ENCODE results near the gene PATJ. TPM values are rescaled to one million over a fixed set of nuclear protein-coding genes. Genes with fewer than 3 reads are reported as not detected.

PATJ gene
- total RNA-seq, 1 donor from 2014 or later = 10.7 TPM

- Mint-ChIP-seq H3K9me3 (ENCODE audit: low read depth) (no peaks in the 10 kb centered on the region), H3K27me3 (ENCODE audit: low read depth) (peaks cover 2% of the 10 kb centered on the region), H3K4me1 (ENCODE audit: low read depth) (no peaks in the 10 kb centered on the region), H3K4me3 (ENCODE audit: unreplicated experiment) (no peak overlapping the region), H3K36me3 (ENCODE audit: low read depth) (no peaks in the 10 kb centered on the region), H3K27ac (ENCODE audit: unreplicated experiment) (no peak overlapping the region)
- TF ChIP-seq CTCF (IDR thresholded peaks at IDR 0.05) = no peak
- DNase-seq (ENCODE audit: low spot score) = no peak
These were observed 443.4 kb downstream of the PATJ start for GRCh38 chr1:62185677-62186076.

GRCh38 chr1:62187548-62187947 lies 445.3 kb downstream of the PATJ start:
- Mint-ChIP-seq H3K4me3 (ENCODE audit: unreplicated experiment) (no peak overlapping the region), H3K9me3 (ENCODE audit: low read depth) (no peaks in the 10 kb centered on the region), H3K36me3 (ENCODE audit: low read depth) (no peaks in the 10 kb centered on the region), H3K27ac (ENCODE audit: unreplicated experiment) (no peak overlapping the region), H3K4me1 (ENCODE audit: low read depth) (no peaks in the 10 kb centered on the region), H3K27me3 (ENCODE audit: low read depth) (no peaks in the 10 kb centered on the region)
- no peak for TF ChIP-seq CTCF (IDR thresholded peaks at IDR 0.05)
- no peak for DNase-seq (ENCODE audit: low spot score)

DNA sequence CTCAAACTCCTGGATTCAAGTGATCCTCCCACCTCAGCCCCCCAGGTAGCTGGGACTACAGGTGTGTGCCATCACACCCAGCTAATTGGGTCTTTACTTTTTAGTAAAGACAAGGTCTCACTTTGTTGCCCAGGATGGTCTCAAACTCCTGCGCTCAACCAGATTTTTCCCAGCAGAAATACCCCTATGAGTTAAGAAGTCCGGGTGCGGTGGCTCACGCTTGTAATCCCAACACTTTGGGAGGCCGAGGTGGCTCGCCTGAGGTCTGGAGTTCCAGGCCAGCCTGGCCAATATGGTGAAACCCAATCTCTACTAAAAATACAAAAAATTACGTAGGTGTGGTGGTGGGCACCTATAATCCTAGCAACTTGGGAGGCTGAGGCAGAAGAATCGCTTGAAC lies 445.8 kb downstream of the PATJ start:
- Mint-ChIP-seq H3K36me3 (ENCODE audit: low read depth) (no peaks in the 10 kb centered on the region), H3K4me3 (ENCODE audit: unreplicated experiment) (no peak overlapping the region), H3K27me3 (ENCODE audit: low read depth) (no peaks in the 10 kb centered on the region), H3K9me3 (ENCODE audit: low read depth) (no peaks in the 10 kb centered on the region), H3K4me1 (ENCODE audit: low read depth) (no peaks in the 10 kb centered on the region), H3K27ac (ENCODE audit: unreplicated experiment) (no peak overlapping the region)
- no peak for DNase-seq (ENCODE audit: low spot score)
- no peak for TF ChIP-seq CTCF (IDR thresholded peaks at IDR 0.05)

DNA sequence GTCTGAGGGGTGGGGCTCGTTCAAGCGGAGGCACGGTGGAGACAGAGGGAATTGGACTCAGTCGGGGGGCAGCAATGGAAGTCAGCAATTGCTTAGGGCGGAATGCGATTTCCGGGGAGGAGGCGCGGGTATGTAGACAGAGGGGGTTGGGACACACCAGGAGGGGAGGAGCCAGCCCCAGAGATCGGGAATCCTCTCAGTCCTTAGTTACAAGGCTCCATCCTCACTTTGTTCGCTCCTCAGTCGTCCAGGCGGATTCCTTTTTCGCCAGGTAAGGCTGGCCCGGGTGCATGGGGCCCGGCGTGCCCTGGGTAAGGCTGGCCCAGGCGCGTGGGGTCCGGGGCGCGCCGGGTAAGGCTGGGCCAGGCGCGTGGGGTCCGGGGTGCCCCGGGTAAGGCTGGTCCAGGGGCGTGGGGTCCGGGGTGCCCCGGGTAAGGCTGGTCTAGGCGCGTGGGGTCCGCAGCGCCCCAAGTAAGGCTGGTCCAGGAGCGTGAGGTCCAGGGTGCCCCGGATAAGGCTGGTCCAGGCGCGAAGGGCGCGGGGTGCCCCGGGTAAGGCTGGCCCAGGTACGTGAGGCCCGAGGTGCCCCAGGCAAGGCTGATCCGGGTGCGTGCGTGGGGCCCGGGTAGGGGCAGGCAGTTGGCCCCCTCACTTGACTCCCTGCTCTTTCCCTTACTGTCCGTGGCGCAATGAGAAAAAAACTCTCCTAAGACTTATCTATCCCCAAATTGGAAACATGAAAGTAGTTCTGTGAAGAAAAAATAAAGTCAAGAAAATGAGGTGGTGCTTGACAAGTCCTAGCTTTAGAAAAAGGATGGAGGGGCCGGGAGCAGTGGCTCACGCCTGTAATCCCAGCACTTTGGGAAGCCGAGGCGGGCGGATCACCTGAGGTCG lies 452.6 kb downstream of the PATJ start, which contains the start of gene L1TD1:
Gene L1TD1 (plus strand): TSS at position 199 of the 894 bp plus-strand sequence. CDS start 11,780 bp downstream, outside the sequence.
- H3K36me3 Mint-ChIP-seq (ENCODE audit: low read depth) = peaks cover 3% of the 10 kb centered on the region
- peak within 1 kb of the TSS; percentile 43 for H3K4me3 Mint-ChIP-seq (ENCODE audit: unreplicated experiment)
- peaks cover 14% of the 10 kb centered on the region for H3K27me3 Mint-ChIP-seq (ENCODE audit: low read depth)
- TF ChIP-seq CTCF (IDR thresholded peaks at IDR 0.05) = no peak
- no peak for DNase-seq (ENCODE audit: low spot score)
- H3K4me1 Mint-ChIP-seq (ENCODE audit: low read depth) = peaks cover 10% of the 10 kb centered on the region
- no peak within 1 kb of the TSS for H3K27ac Mint-ChIP-seq (ENCODE audit: unreplicated experiment)
- H3K9me3 Mint-ChIP-seq (ENCODE audit: low read depth) = peaks cover 4% of the 10 kb centered on the region

DNA sequence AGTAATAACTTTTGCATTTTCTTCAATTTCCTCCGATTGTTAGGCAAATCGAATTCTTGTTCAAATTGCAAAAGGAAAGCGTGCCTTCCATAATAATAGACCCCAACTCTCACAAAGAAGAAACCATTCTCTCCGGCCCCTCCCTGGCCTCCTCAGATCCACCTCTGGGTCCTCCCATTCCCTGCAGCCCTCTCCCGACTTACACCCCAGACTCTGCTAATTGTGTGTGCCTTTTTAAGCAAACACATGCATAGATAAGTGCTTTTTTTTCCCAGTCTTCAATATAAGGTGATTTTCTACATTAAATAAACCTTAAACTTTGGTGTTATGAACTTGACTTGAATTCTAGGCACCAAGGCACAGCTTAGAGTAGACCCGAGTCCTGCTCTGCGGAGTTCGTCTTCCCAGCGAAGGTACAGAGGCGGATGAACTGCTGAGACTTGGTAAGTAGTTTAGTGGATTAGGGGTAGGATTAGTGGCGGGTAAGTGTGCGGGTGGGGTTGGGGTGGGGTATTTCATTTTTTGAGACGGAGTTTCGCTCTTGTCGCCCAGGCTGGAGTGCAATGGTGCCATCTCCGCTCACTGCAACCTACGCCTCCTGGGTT lies 453.9 kb downstream of the PATJ start:
- peaks cover 14% of the 10 kb centered on the region for H3K27me3 Mint-ChIP-seq (ENCODE audit: low read depth)
- no peak overlapping the region for H3K27ac Mint-ChIP-seq (ENCODE audit: unreplicated experiment)
- peaks cover 10% of the 10 kb centered on the region for H3K4me1 Mint-ChIP-seq (ENCODE audit: low read depth)
- no peak for TF ChIP-seq CTCF (IDR thresholded peaks at IDR 0.05)
- H3K4me3 Mint-ChIP-seq (ENCODE audit: unreplicated experiment) = no peak overlapping the region
- H3K36me3 Mint-ChIP-seq (ENCODE audit: low read depth) = peaks cover 3% of the 10 kb centered on the region
- no peak for DNase-seq (ENCODE audit: low spot score)
- H3K9me3 Mint-ChIP-seq (ENCODE audit: low read depth) = peaks cover 4% of the 10 kb centered on the region
